Ishikawa (cell line): Measurements from ENCODE around the gene RARB.

Experiments used
- CEBPB ChIP-seq: IDR thresholded peaks from 2 replicates; pipeline ENCODE4 v1.6.1; 2012
- CREB1 ChIP-seq: IDR thresholded peaks from 2 replicates; pipeline ENCODE4 v1.6.1; 2012; ENCODE audit warnings: low read depth
- EGR1 ChIP-seq: IDR thresholded peaks from 2 replicates; pipeline ENCODE4 v1.6.1; 2012
- EP300 ChIP-seq: IDR thresholded peaks from 2 replicates; pipeline ENCODE4 v1.6.1; 2012; ENCODE audit warnings: borderline replicate concordance
- FOXM1 ChIP-seq: IDR thresholded peaks from 2 replicates; pipeline ENCODE4 v1.6.1; 2012; ENCODE audit warnings: low read depth, borderline replicate concordance
- MAX ChIP-seq: IDR thresholded peaks from 2 replicates; pipeline ENCODE4 v1.6.1; 2012
- NFIC ChIP-seq: IDR thresholded peaks from 2 replicates; pipeline ENCODE4 v1.6.1; 2012
- RAD21 ChIP-seq: IDR thresholded peaks from 2 replicates; pipeline ENCODE4 v1.6.1; 2012; ENCODE audit warnings: low read depth
- REST ChIP-seq: IDR thresholded peaks from 2 replicates; pipeline ENCODE4 v1.6.1; 2012; ENCODE audit warnings: low read depth, mild to moderate bottlenecking
- TAF1 ChIP-seq: IDR thresholded peaks from 2 replicates; pipeline ENCODE4 v1.6.1; 2012; ENCODE audit warnings: low read depth, mild to moderate bottlenecking
- TCF12 ChIP-seq: IDR thresholded peaks from 2 replicates; pipeline ENCODE4 v1.6.1; 2012; ENCODE audit warnings: low read depth
- TEAD4 ChIP-seq: IDR thresholded peaks from 2 replicates; pipeline ENCODE4 v1.6.1; 2012
- USF1 ChIP-seq: IDR thresholded peaks from 2 replicates; pipeline ENCODE4 v1.6.1; 2012
- YY1 ChIP-seq: IDR thresholded peaks from 2 replicates; pipeline ENCODE4 v1.6.1; 2012; ENCODE audit warnings: low read depth
- ZBTB7A ChIP-seq: IDR thresholded peaks from 2 replicates; pipeline ENCODE4 v1.6.1; 2012; ENCODE audit warnings: low read depth

Gene RARB

DNA sequence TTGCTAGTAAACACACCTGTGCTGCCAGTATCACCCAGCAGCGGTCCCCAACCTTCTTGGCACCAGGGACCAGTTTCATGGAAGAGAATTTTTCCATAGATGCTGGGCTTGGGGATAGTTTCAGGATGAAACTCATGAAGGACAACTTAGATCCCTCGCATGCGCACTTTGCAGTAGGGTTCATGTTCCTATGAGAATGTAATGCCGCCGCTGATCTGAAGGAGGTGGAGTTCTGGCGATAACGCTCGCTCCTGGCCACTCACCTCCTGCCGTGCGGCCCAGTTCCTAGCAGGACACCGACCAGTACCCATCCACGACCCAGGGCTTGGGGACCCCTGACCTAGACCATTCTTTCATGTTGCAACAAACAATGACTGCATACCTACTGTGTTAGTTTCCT lies 146.9 kb downstream of the RARB start:
- TF ChIP-seq REST (no peak), NFIC (no peak), CREB1 (no peak), USF1 (no peak), TAF1 (no peak), ZBTB7A (no peak), YY1 (no peak), CEBPB (no peak), TEAD4 (no peak), FOXM1 (no peak), MAX (no peak), TCF12 (no peak), EP300 (no peak), RAD21 (no peak), EGR1 (no peak)

- TF ChIP-seq TAF1 (no peak), RAD21 (no peak), TCF12 (no peak), YY1 (no peak), NFIC (no peak), MAX (no peak)
These were observed 148.1 kb downstream of the RARB start for GRCh38 chr3:25576146-25576545.

DNA sequence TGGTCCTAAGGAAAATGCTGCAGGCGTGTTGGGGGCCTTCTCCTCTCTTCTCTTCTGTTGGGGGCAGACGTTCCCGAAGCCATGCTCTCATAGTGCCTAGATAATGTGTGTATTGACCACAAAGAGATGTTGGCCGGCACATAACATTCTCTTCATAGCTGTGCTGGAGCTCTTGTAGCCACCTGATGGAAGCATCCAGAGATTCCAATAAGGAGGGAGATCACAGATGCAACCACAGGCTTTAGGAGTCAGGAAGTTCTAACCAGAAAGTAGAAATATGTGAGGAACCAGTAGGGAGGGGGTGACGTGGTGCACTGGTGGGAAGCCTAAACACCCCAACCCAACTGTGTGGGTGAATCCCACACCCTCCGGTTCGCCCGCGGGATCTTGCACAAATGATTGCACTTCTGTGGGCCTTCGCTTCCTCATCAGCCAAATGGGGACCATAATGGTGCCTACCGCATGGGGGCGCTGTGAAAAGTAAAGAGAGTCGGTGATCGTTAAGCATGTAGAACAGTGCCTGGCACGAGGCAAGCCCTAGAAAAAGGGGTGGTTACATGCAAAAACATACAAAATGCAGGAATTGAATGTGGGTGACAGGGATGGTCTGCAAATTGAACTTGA lies 148.9 kb downstream of the RARB start:
- TF ChIP-seq TEAD4: no peak
- TF ChIP-seq REST: no peak
- no peak for TF ChIP-seq MAX

DNA sequence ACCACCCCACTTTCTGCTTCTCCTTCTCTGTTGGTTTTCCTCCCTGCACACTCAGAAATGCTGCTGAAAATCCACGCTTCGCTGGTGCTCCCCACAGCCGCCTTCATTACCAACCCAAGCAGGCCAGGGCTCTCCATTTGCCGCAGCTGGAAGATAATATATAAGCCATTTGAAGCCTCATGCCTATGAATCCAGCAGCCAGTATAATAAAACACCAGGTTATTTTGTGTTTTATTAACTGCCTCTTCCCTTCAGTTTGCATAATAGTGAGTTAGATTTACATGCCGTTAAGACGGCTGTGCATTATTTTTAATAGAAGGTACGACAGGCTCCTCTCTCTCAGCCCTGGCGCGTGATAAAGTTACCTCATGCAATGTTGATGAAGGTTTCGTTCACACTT lies 150.0 kb downstream of the RARB start:
- no peak for TF ChIP-seq TCF12
- no peak for TF ChIP-seq YY1

- no peak for TF ChIP-seq NFIC
- no peak for TF ChIP-seq TEAD4
- no peak for TF ChIP-seq CEBPB
- TF ChIP-seq EP300: no peak
- no peak for TF ChIP-seq TCF12
- TF ChIP-seq REST: no peak
These were observed 152.5 kb downstream of the RARB start for GRCh38 chr3:25580534-25580933.

DNA sequence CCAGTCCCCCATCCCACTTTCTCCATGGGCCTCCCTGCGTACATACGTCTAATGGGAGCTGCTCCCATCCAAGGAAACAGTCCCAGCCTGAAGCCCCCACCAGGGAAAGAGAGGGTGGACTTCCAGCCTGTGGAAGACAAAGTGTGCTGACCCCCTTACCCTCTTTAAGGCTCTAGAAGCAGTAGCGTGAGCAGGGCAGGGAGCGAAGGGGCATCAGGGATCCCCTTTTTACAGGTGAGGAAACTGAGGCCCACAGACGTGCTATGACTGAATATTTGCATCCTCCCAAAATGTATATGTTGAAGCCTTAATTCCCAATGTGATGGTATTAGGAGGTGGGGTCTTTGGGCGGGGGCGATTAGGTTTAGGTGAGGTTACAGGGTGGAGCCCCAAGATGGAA lies 153.3 kb downstream of the RARB start:
- TF ChIP-seq NFIC (no peak), EGR1 (no peak), CEBPB (no peak), RAD21 (no peak), YY1 (no peak), ZBTB7A (no peak), REST (no peak), TEAD4 (no peak), TAF1 (no peak), EP300 (no peak), MAX (no peak), TCF12 (no peak), USF1 (no peak), CREB1 (no peak), FOXM1 (no peak)
